Mesenchymal stem cell (in vitro differentiated cells and primary cell): Measurements from ENCODE around the gene UNC93A.

Source experiments
- DNase-seq: peaks from one replicate; pipeline ENCODE4 v3.0.0-alpha.2; 2013
- H2AFZ ChIP-seq: one replicate; pipeline ENCODE4 v1.6.1; 2013; ENCODE audit warnings: low read depth, mild to moderate bottlenecking, control low read depth, inconsistent platforms, low read length, moderate library complexity
- H2AK5ac ChIP-seq: 2 replicates; pipeline ENCODE4 v1.6.1; 2013; ENCODE audit warnings: low read length, moderate library complexity, mild to moderate bottlenecking, inconsistent platforms; ENCODE audit not compliant: severe bottlenecking
- H2BK120ac ChIP-seq: one replicate; pipeline ENCODE4 v1.6.1; 2013; ENCODE audit warnings: low read depth, mild to moderate bottlenecking, inconsistent platforms, low read length, moderate library complexity
- H2BK12ac ChIP-seq, 2 experiments: one replicate each; pipeline ENCODE4 v1.6.1; 2013; ENCODE audit warnings: inconsistent platforms in 2 of 2, low read length in 2 of 2, mild to moderate bottlenecking in 2 of 2, moderate library complexity in 2 of 2, control low read depth in 1 of 2
- H2BK15ac ChIP-seq: one replicate; pipeline ENCODE4 v1.6.1; 2013; ENCODE audit warnings: mild to moderate bottlenecking, low read depth, inconsistent platforms; ENCODE audit not compliant: poor library complexity, severe bottlenecking
- H2BK5ac ChIP-seq: 2 replicates; pipeline ENCODE4 v1.6.1; 2013; ENCODE audit warnings: low read depth, mild to moderate bottlenecking, low read length, control low read depth, inconsistent platforms; ENCODE audit not compliant: poor library complexity, severe bottlenecking
- H3K14ac ChIP-seq, 2 experiments: one replicate each; pipeline ENCODE4 v1.6.1; 2013; ENCODE audit warnings: inconsistent platforms in 2 of 2, low read length in 2 of 2, control low read depth in 1 of 2, mild to moderate bottlenecking in 1 of 2, moderate library complexity in 1 of 2
- H3K18ac ChIP-seq, 2 experiments: one replicate each; pipeline ENCODE4 v1.6.1; 2013; ENCODE audit warnings: inconsistent platforms in 2 of 2, low read length in 2 of 2, control low read depth in 1 of 2, low read depth in 1 of 2, mild to moderate bottlenecking in 1 of 2
- H3K23ac ChIP-seq, 2 experiments: one replicate each; pipeline ENCODE4 v1.6.1; 2013; ENCODE audit warnings: inconsistent platforms in 2 of 2, low read length in 2 of 2, mild to moderate bottlenecking in 2 of 2, moderate library complexity in 2 of 2, control low read depth in 1 of 2
- H3K27ac ChIP-seq: 2 replicates; pipeline ENCODE4 v1.5.1; 2013; ENCODE audit warnings: mild to moderate bottlenecking, moderate library complexity, low read length, control low read depth, inconsistent platforms; ENCODE audit not compliant: poor library complexity, severe bottlenecking
- H3K27me3 ChIP-seq, 2 experiments: 2 replicates each; pipeline versions ENCODE4 v1.6.1 to v1.7.0; 2013; ENCODE audit warnings: low read length in 2 of 2, mild to moderate bottlenecking in 2 of 2, moderate library complexity in 2 of 2, control low read depth in 1 of 2, inconsistent platforms in 1 of 2; ENCODE audit not compliant: control insufficient read depth in 1 of 2, insufficient read depth in 1 of 2
- H3K36me3 ChIP-seq, 2 experiments: 2 replicates each; pipeline versions ENCODE4 v1.6.1 to v1.7.0; 2013; ENCODE audit warnings: low read length in 2 of 2, control low read depth in 1 of 2, inconsistent platforms in 1 of 2, low read depth in 1 of 2, mild to moderate bottlenecking in 1 of 2; ENCODE audit not compliant: insufficient read depth in 2 of 2, control insufficient read depth in 1 of 2
- H3K4ac ChIP-seq, 2 experiments: one replicate each; pipeline ENCODE4 v1.6.1; 2013; ENCODE audit warnings: inconsistent platforms in 2 of 2, low read length in 2 of 2, mild to moderate bottlenecking in 2 of 2, moderate library complexity in 2 of 2, control low read depth in 1 of 2, low read depth in 1 of 2
- H3K4me1 ChIP-seq: 2 replicates; pipeline ENCODE4 v1.6.1; 2013; ENCODE audit warnings: low read depth, low read length, control low read depth; ENCODE audit not compliant: control insufficient read depth, insufficient read depth
- H3K4me2 ChIP-seq: 2 replicates; pipeline ENCODE4 v1.6.1; 2013; ENCODE audit warnings: low read length, mild to moderate bottlenecking, inconsistent platforms; ENCODE audit not compliant: poor library complexity, severe bottlenecking
- H3K4me3 ChIP-seq, 2 experiments: 2 replicates each; pipeline versions ENCODE4 v1.5.1 to v1.7.0; 2013; ENCODE audit warnings: low read length in 2 of 2, mild to moderate bottlenecking in 2 of 2, control low read depth in 1 of 2, low read depth in 1 of 2; ENCODE audit not compliant: insufficient read depth in 1 of 2
- H3K79me1 ChIP-seq: replicated peaks from 2 replicates; pipeline ENCODE4 v1.6.1; 2013; ENCODE audit warnings: mild to moderate bottlenecking, control low read depth, low read length, inconsistent platforms; ENCODE audit not compliant: poor library complexity, severe bottlenecking
- H3K9ac ChIP-seq: 2 replicates; pipeline ENCODE4 v1.7.0; 2013; ENCODE audit warnings: mild to moderate bottlenecking, low read length, moderate library complexity
- H3K9me3 ChIP-seq: 2 replicates; pipeline ENCODE4 v1.7.0; 2013; ENCODE audit warnings: mild to moderate bottlenecking, low read length; ENCODE audit not compliant: control insufficient read depth
- H4K8ac ChIP-seq: one replicate; pipeline ENCODE4 v1.6.1; 2013; ENCODE audit warnings: inconsistent platforms, mild to moderate bottlenecking, low read length, moderate library complexity
- H4K91ac ChIP-seq: one replicate; pipeline ENCODE4 v1.6.1; 2013; ENCODE audit warnings: mild to moderate bottlenecking, low read length, inconsistent platforms
- WGBS: methylation state at CpG from one replicate; pipeline ENCODE4 v1.1.7; 2013; ENCODE audit warnings: mixed read lengths; 5-methylcytosine and 5-hydroxymethylcytosine counted together

UNC93A gene

GRCh38 chr6:167274270-167274669, 16.8 kb upstream of the UNC93A start:
- Histone ChIP-seq H3K4me1 (peaks cover 3% of the 10 kb centered on the region), H4K91ac (no peak overlapping the region), H3K27me3 (peaks cover 6 to 12% of the 10 kb centered on the region in 2 experiments), H3K4me3 (no peak overlapping the region), H2BK15ac (no peak overlapping the region), H3K9me3 (no peaks in the 10 kb centered on the region), H2BK5ac (no peak overlapping the region), H3K27ac (no peak overlapping the region), H3K4me2 (no peak overlapping the region), H3K18ac (no peak overlapping the region), H2BK120ac (no peak overlapping the region), H2BK12ac (no peak overlapping the region), H2AK5ac (no peak overlapping the region), H3K79me1 (no peaks in the 10 kb centered on the region), H3K9ac (no peak overlapping the region), H2AFZ (no peak overlapping the region), H4K8ac (no peak overlapping the region), H3K4ac (no peak overlapping the region), H3K36me3 (peaks cover 0 to 3% of the 10 kb centered on the region in 2 experiments), H3K14ac (no peak overlapping the region), H3K23ac (no peak overlapping the region)
- DNase-seq: no peak
- 80% methylated on average over 3 of the region's 6 CpGs for WGBS

GRCh38 chr6:167275001-167275400, 16.1 kb upstream of the UNC93A start:
- H3K79me1 ChIP-seq: no peaks in the 10 kb centered on the region
- no peak overlapping the region for H4K8ac ChIP-seq
- no peak overlapping the region for H3K23ac ChIP-seq
- no peak overlapping the region for H3K4me3 ChIP-seq
- WGBS: 81% methylated on average over 8 of the region's 8 CpGs
- H3K9me3 ChIP-seq: no peaks in the 10 kb centered on the region
- H2BK120ac ChIP-seq: no peak overlapping the region
- no peak overlapping the region for H4K91ac ChIP-seq
- peaks cover 6 to 12% of the 10 kb centered on the region in 2 experiments for H3K27me3 ChIP-seq
- no peak overlapping the region for H3K18ac ChIP-seq
- H2BK5ac ChIP-seq: no peak overlapping the region
- H3K4ac ChIP-seq: no peak overlapping the region
- no peak overlapping the region for H3K14ac ChIP-seq
- H2BK12ac ChIP-seq: no peak overlapping the region
- H2AFZ ChIP-seq: no peak overlapping the region
- H3K36me3 ChIP-seq: peaks cover 0 to 3% of the 10 kb centered on the region in 2 experiments
- no peak overlapping the region for H3K27ac ChIP-seq
- no peak overlapping the region for H3K4me2 ChIP-seq
- peaks cover 3% of the 10 kb centered on the region for H3K4me1 ChIP-seq
- H2BK15ac ChIP-seq: no peak overlapping the region
- H2AK5ac ChIP-seq: no peak overlapping the region
- H3K9ac ChIP-seq: no peak overlapping the region
- DNase-seq: no peak

- no peak overlapping the region for H2AK5ac ChIP-seq
- no peak overlapping the region for H3K9ac ChIP-seq
- no peak overlapping the region for H3K27ac ChIP-seq
- H3K14ac ChIP-seq: no peak overlapping the region
- no peak overlapping the region for H2BK120ac ChIP-seq
- no peak overlapping the region for H4K8ac ChIP-seq
- no peaks in the 10 kb centered on the region for H3K79me1 ChIP-seq
- H3K36me3 ChIP-seq: peaks cover 0 to 3% of the 10 kb centered on the region in 2 experiments
- DNase-seq: no peak
- no peak overlapping the region for H2BK12ac ChIP-seq
- no peak overlapping the region for H3K4ac ChIP-seq
- peaks cover 3% of the 10 kb centered on the region for H3K4me1 ChIP-seq
- peak overlapping the region in 1 of 2 experiments; percentile 33 for H3K4me3 ChIP-seq
- H3K4me2 ChIP-seq: no peak overlapping the region
- no peak overlapping the region for H2AFZ ChIP-seq
- H3K9me3 ChIP-seq: no peaks in the 10 kb centered on the region
- H2BK5ac ChIP-seq: no peak overlapping the region
- H3K27me3 ChIP-seq: peaks cover 6 to 12% of the 10 kb centered on the region in 2 experiments
- H3K23ac ChIP-seq: no peak overlapping the region
- H3K18ac ChIP-seq: no peak overlapping the region
- 89% methylated on average over 4 of the region's 4 CpGs for whole genome bisulfite sequencing
- peak overlapping the region; percentile 73 for H4K91ac ChIP-seq
- H2BK15ac ChIP-seq: no peak overlapping the region
Measured at GRCh38 chr6:167275436-167275835, 15.7 kb upstream of the UNC93A start.

GRCh38 chr6:167276772-167277533, 14.2 kb upstream of the UNC93A start:
- Histone ChIP-seq H4K91ac (peak overlapping the region; percentile 28), H3K23ac (no peak overlapping the region), H3K4me1 (peaks cover 3% of the 10 kb centered on the region), H2BK15ac (no peak overlapping the region), H3K14ac (no peak overlapping the region), H3K27me3 (peaks cover 16 to 18% of the 10 kb centered on the region in 2 experiments), H3K4me3 (no peak overlapping the region), H3K9ac (no peak overlapping the region), H2AFZ (no peak overlapping the region), H3K18ac (no peak overlapping the region), H3K4me2 (no peak overlapping the region), H2AK5ac (no peak overlapping the region), H3K79me1 (no peaks in the 10 kb centered on the region), H3K4ac (no peak overlapping the region), H3K9me3 (no peaks in the 10 kb centered on the region), H2BK5ac (no peak overlapping the region), H3K27ac (no peak overlapping the region), H3K36me3 (peaks cover 0 to 3% of the 10 kb centered on the region in 2 experiments), H4K8ac (no peak overlapping the region), H2BK120ac (no peak overlapping the region), H2BK12ac (no peak overlapping the region)
- no peak for DNase-seq
- whole genome bisulfite sequencing: 82% methylated on average over 13 of the region's 13 CpGs
